HepG2 (cell line): ENCODE data around the gene EVPLL. TPM values are rescaled to one million over a fixed set of nuclear protein-coding genes. Genes with fewer than 3 reads are reported as not detected.

Source experiments
- ATAC-seq: fragments of 200-7000 bp; cut with Tn5 transposase; 3 replicates; pipeline ENCODE4 v1.9.1; 2020; ENCODE audit warnings: mild to moderate bottlenecking, moderate library complexity
- BruUV-seq: library from RNA; stranded (reverse); fragments of 400-500 nt; replicated peaks from 2 replicates; lab custom pipeline; 2021; lab: Mats Ljungman, UMichigan
- CTCF ChIA-PET: fragments of 300-600 bp; formaldehyde crosslinking; extraction: SDS; loops from one replicate; lab custom pipeline; 2021; ENCODE audit warnings: low total read pairs, inconsistent platforms, low intra/inter-chr PET ratio; lab: Yijun Ruan, JAX
- POLR2A ChIA-PET: fragments of 350-600 bp; sonication (Branson Sonifier 250); formaldehyde crosslinking; loops from one replicate; lab custom pipeline; 2020; ENCODE audit warnings: antibody characterized with exemption, inconsistent platforms; lab: Yijun Ruan, JAX
- DNase-seq: peaks from one replicate; pipeline ENCODE4 v3.0.0-alpha.2; 2015; ENCODE audit warnings: low spot score
- FAIRE-seq: peaks from 3 replicates; lab custom pipeline; 2011; peaks lifted over from hg19 to GRCh38; lab: Jason Lieb, UNC
- H2AFZ ChIP-seq: one replicate; pipeline ENCODE4 v1.6.1; 2011; ENCODE audit warnings: low read length, inconsistent platforms
- H3K27ac ChIP-seq: fragments of 300-600 bp; 3 replicates; pipeline ENCODE4 v1.8.0; 2011; ENCODE audit warnings: mixed run types, mild to moderate bottlenecking, mixed read lengths, low read length, inconsistent platforms; ENCODE audit not compliant: insufficient read depth; ENCODE audit errors: extremely low read length
- H3K27me3 ChIP-seq, 2 experiments: fragments of 200-600 bp in 1 of 2; 2 replicates in 1 of 2; 3 replicates in 1 of 2; pipeline versions ENCODE4 v1.6.0 to v1.8.0; 2011; ENCODE audit warnings: low read length in 2 of 2, mild to moderate bottlenecking in 2 of 2, moderate library complexity in 2 of 2, inconsistent platforms in 1 of 2; ENCODE audit not compliant: insufficient read depth in 2 of 2, control insufficient read depth in 1 of 2
- H3K36me3 ChIP-seq, 2 experiments: fragments of 200-600 bp in 1 of 2; replicated peaks in 1 of 2; 2 replicates in 1 of 2; 3 replicates in 1 of 2; pipeline versions ENCODE4 v1.5.1 to v1.8.0; 2011; ENCODE audit warnings: low read length in 2 of 2, inconsistent platforms in 1 of 2; ENCODE audit not compliant: insufficient read depth in 2 of 2, control insufficient read depth in 1 of 2
- H3K4me1 ChIP-seq: 2 replicates; pipeline ENCODE4 v1.5.1; 2012; ENCODE audit warnings: low read length, inconsistent platforms; ENCODE audit not compliant: insufficient read depth
- H3K4me2 ChIP-seq: 2 replicates; pipeline ENCODE4 v1.6.0; 2011; ENCODE audit warnings: low read depth, low read length, inconsistent platforms
- H3K4me3 ChIP-seq, 3 experiments: fragments of 200-600 bp in 1 of 3; sonication (generic), shearing (Covaris generic) in 1 of 3; replicated peaks in 1 of 3; 2 replicates each; pipeline ENCODE4 v1.5.1; 2011 to 2016; ENCODE audit warnings: low read length in 3 of 3, inconsistent platforms in 2 of 3, low read depth in 2 of 3, mild to moderate bottlenecking in 2 of 3, control low read depth in 1 of 3, mixed read lengths in 1 of 3; ENCODE audit not compliant: insufficient read depth in 1 of 3
- H3K79me2 ChIP-seq: one replicate; pipeline ENCODE4 v1.6.1; 2011; ENCODE audit warnings: low read length, inconsistent platforms; ENCODE audit not compliant: insufficient read depth
- H3K9ac ChIP-seq: 2 replicates; pipeline ENCODE4 v1.6.0; 2011; ENCODE audit warnings: mild to moderate bottlenecking, low read depth, low read length, inconsistent platforms; ENCODE audit not compliant: insufficient read depth
- H3K9me3 ChIP-seq: 2 replicates; pipeline ENCODE4 v1.5.1; 2012; ENCODE audit warnings: mild to moderate bottlenecking, low read length
- H4K20me1 ChIP-seq: 2 replicates; pipeline ENCODE4 v1.6.0; 2011; ENCODE audit warnings: inconsistent platforms, mild to moderate bottlenecking, low read length, moderate library complexity; ENCODE audit not compliant: insufficient read depth
- HNRNPL ChIP-seq: fragments of 200-400 bp; formaldehyde crosslinking; IDR thresholded peaks from 2 replicates; pipeline ENCODE4 v1.6.1; 2017; ENCODE audit warnings: mild to moderate bottlenecking, low read depth, low read length
- IRF1 ChIP-seq: sonication (generic); formaldehyde crosslinking; IDR thresholded peaks from 2 replicates; pipeline ENCODE4 v1.4.0; 2020; ENCODE audit warnings: low read depth, mild to moderate bottlenecking, missing genetic modification reagents
- ZMYM3 ChIP-seq: sonication (generic); formaldehyde crosslinking; IDR thresholded peaks from 2 replicates; pipeline ENCODE4 v1.5.1; 2020; ENCODE audit warnings: mild to moderate bottlenecking, missing genetic modification reagents
- ZNF138 ChIP-seq: sonication (generic); formaldehyde crosslinking; IDR thresholded peaks from 2 replicates; pipeline ENCODE4 v1.5.0; 2020; ENCODE audit warnings: mild to moderate bottlenecking, low read depth, missing genetic modification reagents
- ZNF564 ChIP-seq: sonication (generic); formaldehyde crosslinking; IDR thresholded peaks from 2 replicates; pipeline ENCODE4 v1.8.1; 2023; ENCODE audit warnings: mild to moderate bottlenecking, missing genetic modification reagents
- ZNF768 ChIP-seq: sonication (generic); formaldehyde crosslinking; IDR thresholded peaks from 2 replicates; pipeline ENCODE4 v1.4.0; 2020; ENCODE audit warnings: missing genetic modification reagents
- WGBS: methylation state at CpG from one replicate; pipeline ENCODE4 v1.1.6; 2017; ENCODE audit warnings: low lambda C conversion rate; 5-methylcytosine and 5-hydroxymethylcytosine counted together
- in situ Hi-C: cut with HindIII; loops from 2 replicates; pipeline ENCODE4 v1.10.0; 2017; ENCODE audit warnings: low pct_unique_long_range_greater_than_20kb; ENCODE audit not compliant: extremely low pct_ligation_motif_present
- intact Hi-C: fragments of 100-400 bp; cut with micrococcal nuclease; formaldehyde crosslinking; loops from one replicate; pipeline ENCODE4 v1.10.0; 2022; ENCODE audit not compliant: unreplicated experiment
- polyA plus RNA-seq, 8 experiments: library from polyadenylated mRNA; depleted of rRNA in 3 of 8; stranded (reverse) in 7 of 8; unstranded in 1 of 8; fragments of >200 nt; fragmentation: Illumina TruSeq in 4 of 8; extraction: Trizol in 4 of 8; gene quantifications; 2 replicates each; pipeline versions ENCODE4 v1.2.1 to v1.2.3, GENCODE V29; 2011 to 2016; ENCODE audit warnings: low read depth in 4 of 8, missing spikeins in 1 of 8, mixed read lengths in 1 of 8; ENCODE audit not compliant: insufficient read depth in 1 of 8
- total RNA-seq, 5 experiments: library from RNA; depleted of rRNA; stranded (reverse); fragments of >200 nt; fragmentation: Illumina TruSeq; extraction: Trizol; gene quantifications; 2 replicates each; pipeline ENCODE4 v1.2.3, GENCODE V29; 2016; ENCODE audit warnings: low read depth in 1 of 5

EVPLL gene
- total and polyA plus RNA-seq, 2 of the 13 experiments (the other 11 are each of a cell fraction or from before 2014, with no cell fraction given): 0.07 TPM; not detected in 1

DNA sequence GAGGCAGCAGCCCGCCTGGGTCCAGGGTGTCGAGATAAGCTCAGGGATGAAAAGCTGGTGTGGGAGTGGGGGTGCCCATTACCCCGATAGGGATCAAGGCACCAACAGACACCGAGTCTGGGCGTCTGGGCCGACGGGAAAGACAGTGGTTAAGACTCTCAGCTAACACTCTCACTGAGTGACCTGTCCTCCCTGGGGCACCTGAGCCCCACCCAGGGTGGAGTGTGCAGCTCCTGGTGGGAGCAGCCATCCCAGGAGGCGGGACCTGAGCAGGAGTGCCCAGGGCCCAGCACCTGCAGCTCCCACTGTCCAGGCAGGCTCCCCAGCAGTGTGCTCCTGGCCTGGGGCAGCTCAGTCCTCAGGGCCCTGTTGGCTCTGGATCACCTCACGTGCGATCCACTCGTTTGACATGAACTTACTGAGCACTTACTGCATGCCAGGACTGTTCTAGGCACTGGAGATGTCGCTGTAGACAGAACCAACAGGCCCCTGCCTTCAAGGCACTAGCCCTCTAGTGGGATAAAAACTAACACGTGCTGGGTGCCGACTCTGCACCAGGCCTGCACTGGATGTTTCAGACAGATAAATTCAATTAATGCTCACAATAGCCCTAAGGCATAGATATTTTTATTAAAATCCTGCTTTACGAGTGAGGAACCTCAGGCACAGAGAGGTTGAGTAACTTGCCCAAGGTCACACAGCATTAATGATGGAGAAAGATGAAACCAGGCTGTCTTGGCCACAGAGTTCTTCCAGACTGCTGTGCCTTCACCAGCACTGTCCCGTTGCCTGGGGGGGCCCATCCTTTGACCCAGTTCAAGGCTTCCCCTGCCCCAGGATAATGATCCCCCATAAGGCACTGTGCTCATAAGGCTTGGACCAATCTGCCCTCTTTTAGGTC lies 1.9 kb downstream of the EVPLL start:
- no peak for ATAC-seq
- in situ Hi-C loops (no loop called here), intact Hi-C loops (no loop called here)
- ChIA-PET POLR2A (no interaction called here), CTCF (no interaction called here)
- Histone ChIP-seq H3K79me2 (no peaks in the 10 kb centered on the region), H3K27me3 (peaks cover 0 to 4% of the 10 kb centered on the region in 2 experiments; a peak in 3 of 5 replicates), H3K36me3 (no peaks in the 10 kb centered on the region), H3K4me2 (no peak overlapping the region), H3K9me3 (peaks cover 6% of the 10 kb centered on the region), H2AFZ (no peak overlapping the region), H3K27ac (no peak overlapping the region), H3K9ac (no peak overlapping the region), H3K4me3 (no peak overlapping the region), H4K20me1 (no peaks in the 10 kb centered on the region), H3K4me1 (peaks cover 17% of the 10 kb centered on the region)
- 36% methylated on average over 4 of the region's 16 CpGs for WGBS
- no TSS peak for BruUV-seq
- FAIRE-seq: no peak
- TF ChIP-seq ZMYM3 (peak; percentile 52; the same call in 1 of the 2 replicates), ZNF564 (CRISPR knock-in tag) (no peak), ZNF768 (CRISPR knock-in tag) (peak; percentile 95), IRF1 (no peak)
- TF ChIP-seq, all 625 proteins: peak for 2
- DNase-seq: no peak

DNA sequence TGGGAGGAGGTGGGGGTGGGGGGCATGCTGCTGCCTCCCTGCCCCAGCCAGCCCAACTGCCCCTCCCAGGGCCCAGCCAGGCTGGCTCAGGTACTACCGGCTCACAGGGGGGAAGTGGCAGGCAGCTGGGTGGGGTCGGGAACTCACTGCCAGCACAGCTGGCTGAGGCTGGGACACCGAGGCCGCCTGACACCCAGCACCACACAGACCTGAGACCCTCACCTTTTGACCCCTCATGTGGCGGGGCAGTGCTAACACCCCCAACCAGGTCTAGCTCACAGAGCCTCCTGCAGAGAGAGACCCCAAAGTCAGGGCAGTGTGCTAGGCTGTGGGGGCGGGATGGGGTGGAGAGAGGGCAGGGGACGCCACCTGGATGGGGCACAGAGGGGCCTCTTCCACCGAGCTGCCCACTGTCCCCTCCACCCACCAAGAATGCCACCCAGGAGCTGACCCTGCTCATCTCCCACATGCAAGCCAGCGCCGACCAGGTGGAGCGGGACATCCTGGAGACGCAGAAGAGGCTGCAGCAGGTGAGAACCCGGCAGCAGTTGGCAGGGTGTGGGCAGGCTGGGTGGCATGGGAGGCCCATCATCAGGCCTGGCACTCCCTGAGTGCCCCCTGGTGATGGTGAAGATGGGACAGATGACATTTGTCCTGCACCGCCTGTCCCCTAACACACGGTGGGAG lies 3.0 kb downstream of the EVPLL start:
- no peak for DNase-seq
- Histone ChIP-seq H3K36me3 (no peaks in the 10 kb centered on the region), H3K9me3 (no peaks in the 10 kb centered on the region; the same call in 1 of the 2 replicates), H3K9ac (no peak overlapping the region), H2AFZ (no peak overlapping the region), H3K79me2 (no peaks in the 10 kb centered on the region), H4K20me1 (no peaks in the 10 kb centered on the region), H3K4me1 (peaks cover 17% of the 10 kb centered on the region), H3K4me3 (no peak overlapping the region), H3K27ac (no peak overlapping the region), H3K27me3 (peaks cover 0 to 4% of the 10 kb centered on the region in 2 experiments; a peak in 3 of 5 replicates), H3K4me2 (no peak overlapping the region)
- no peak for TF ChIP-seq ZNF138 (CRISPR knock-in tag)
- peak; percentile 65; the same call in 1 of the 2 replicates for TF ChIP-seq HNRNPL
- no peak for ATAC-seq
- in situ Hi-C loops: no loop called here
- WGBS: 80% methylated on average over 1 of the region's 15 CpGs
- intact Hi-C loops: no loop called here
- no peak for FAIRE-seq
- POLR2A ChIA-PET: no interaction called here
- no TSS peak for BruUV-seq
- CTCF ChIA-PET: no interaction called here
